Measurements from ENCODE around the gene DCDC1.

DCDC1 gene

DNA sequence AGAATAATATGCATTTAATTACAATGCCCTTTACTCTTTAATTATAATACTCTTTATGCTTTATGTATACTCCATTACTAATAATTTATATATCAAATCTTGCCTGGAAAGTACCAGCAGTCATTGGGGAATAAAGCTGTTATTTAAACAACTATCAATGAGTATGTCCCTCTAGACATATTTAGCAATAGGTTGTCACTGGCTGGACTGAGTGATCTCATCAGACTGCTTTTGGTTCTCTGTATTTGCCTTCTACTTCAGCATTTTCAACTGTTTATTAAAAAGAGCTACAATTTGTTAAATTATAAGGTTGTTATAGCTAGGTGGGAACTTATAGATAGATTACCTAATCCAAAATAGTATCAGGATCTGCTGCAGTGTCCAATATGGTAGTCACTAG, 267.2 kb downstream of the DCDC1 start:
- DNase-seq = no peak

DNA sequence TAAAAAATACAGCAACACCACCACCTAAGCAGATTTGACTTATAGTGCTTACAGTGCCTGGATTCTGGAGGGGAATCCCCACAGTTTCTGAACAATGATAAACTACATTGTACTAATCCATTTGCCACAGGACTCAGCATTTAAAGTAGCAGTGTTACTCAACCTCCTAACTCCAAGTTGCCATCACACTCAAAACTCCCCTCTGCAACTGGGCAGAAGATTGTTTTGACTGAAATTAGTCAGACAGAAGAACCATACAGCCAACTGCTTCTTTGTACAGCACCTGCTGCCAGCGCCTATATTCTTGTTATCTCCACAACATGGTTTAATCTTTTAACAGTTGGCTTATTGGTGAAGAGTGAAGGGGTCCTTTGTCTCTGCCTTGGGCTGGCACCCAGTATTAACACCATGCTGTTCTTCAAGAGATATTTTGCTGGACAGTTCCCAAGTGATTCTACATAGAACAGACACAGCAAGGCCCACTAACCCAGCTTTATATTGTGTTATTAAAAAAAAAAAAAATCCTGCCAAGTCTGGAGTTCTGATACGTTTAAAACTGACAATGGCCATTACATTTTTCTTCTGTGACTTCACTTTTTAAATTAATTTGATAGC, 273.2 kb downstream of the DCDC1 start:
- no peak for DNase-seq

DNA sequence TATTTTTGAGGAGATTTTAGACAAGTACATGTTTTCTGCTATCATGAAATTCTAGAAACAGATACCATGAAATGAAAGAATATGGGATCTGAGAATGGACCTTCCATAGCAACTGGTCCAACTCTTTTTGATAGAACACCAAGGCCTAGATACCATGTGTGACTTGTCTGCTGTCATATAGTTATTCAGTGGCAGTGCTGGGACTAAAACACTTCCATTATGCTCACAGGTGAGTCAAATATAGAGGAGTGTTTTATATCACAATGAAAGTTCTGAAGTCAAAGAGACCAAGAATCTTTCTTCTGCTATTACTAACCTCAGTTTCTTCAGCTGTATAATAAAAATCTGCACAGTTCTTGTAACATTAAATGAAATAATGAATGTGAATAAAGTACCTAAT, 276.9 kb downstream of the DCDC1 start:
- no peak for DNase-seq

DNA sequence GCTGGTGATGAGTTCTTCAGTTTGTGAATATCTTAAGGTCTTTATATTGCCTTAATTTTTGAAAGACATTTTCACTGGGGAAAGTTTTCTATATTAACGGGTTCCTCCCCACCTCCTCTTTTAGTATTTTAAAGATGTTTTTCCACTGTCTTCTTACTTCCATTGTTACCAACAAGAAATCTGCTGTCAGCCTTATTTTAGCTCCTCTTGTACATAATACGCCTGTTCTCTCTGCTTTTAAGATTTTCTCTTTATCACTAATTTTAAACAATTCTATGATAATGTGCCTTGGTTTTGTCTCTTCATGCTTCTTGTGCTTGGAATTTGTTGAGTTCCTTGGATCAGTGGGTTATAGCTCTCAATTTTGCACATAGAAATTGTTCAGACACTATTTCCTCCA, 280.4 kb downstream of the DCDC1 start:
- no peak for DNase-seq

DNA sequence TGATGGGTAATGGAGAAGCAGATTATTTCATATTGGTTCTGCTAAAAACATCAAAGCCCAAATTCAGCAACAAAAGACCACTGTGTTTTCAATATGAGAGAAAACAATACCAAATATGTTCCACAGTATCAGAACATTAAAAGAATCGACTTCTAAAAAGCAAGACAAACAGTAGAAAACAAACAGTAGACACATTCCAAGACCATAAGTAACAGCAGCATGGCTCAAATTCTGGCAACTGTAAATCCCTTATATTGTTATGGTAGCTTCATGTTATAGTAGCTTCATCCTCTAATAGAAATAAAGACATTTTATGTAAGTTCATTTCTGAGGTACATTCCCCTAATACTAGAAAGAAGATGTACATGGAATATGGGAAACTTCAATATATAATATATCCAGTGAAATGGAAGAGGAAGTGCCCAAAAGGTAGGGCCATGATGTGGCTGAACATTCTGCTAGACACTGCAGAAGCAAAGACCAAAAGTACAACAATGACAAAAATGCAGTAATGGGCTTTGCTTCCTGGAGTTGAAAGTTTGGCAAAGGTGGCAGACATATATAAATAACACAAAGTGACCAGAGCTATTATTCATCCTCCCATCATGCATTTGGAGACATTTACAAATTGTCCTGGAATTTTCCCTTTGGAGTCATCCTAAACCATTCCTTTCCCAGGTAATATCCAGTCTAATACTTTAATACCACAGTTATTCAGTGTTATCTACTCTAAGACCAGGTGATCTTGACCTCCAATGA, 299.9 kb downstream of the DCDC1 start:
- no peak for DNase-seq

DNA sequence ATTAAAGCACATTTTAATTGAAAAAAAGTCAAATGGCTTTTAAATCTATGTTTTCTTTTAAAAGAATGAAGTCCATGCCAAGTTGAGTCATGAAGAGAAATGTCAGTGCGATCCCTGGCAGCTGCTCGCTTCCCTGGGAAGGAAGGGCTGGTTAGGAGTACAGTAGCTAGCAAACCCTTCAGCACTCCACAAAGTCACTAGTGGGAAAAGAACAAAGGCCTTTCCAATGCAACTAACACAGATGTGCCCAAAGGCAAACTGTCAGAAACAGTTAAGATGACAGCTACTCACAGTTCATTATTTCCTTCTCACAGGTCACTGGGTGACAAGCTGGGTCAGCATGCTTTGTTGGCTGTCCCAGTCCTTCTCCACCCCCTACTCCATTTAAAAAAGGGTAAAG, 308.7 kb downstream of the DCDC1 start:
- DNase-seq = no peak

DNA sequence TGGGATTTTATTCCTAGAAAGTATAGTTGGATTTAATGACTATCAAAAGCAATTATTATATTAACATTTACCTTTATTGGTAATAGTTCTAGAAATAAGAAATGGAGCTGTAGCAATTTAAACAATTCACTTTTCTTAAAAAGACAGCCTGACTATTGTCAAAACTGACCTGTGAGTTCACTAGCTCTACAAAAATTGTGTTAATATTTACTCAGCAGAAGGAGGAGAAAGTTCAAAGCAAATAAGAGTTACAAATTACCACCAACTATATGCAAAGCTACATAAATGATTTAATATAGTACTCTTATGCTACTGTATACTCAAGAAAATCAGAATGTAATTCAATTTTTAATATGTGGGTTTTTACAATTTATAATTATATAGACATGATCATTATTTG, 310.0 kb downstream of the DCDC1 start:
- DNase-seq = no peak

DNA sequence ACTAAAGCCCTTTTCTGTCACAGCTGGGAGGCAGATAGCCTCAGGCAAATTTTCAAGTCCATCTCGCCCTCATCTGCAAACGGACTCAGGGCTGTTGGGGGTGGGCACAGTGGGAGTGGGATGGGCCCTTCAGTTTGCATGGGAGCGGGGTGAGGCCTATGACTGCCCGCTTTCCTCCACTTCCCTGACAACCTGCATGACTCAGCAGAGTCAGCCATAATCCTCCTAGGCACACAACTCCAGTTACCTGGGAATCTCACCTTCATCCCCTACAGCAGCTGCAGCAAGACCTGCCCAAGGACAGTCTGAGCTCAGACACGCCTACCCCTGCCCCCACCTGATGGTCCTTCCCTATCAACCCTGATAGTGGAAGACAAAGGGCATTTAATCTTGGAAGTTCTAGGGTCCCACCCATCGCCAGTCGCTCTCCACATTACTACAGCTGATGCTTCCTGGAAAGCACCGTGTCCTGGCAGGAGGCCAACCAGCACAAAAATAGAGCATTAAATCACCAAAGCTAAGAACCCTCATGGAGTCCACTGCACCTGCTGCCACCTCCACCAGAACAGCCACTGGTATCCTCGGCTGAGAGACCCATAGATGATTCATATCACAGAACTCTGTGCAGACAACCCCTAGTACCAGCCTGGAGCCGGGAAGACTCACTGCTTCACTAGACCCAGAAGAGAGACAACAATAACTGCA, 319.3 kb downstream of the DCDC1 start:
- DNase-seq = no peak

DNA sequence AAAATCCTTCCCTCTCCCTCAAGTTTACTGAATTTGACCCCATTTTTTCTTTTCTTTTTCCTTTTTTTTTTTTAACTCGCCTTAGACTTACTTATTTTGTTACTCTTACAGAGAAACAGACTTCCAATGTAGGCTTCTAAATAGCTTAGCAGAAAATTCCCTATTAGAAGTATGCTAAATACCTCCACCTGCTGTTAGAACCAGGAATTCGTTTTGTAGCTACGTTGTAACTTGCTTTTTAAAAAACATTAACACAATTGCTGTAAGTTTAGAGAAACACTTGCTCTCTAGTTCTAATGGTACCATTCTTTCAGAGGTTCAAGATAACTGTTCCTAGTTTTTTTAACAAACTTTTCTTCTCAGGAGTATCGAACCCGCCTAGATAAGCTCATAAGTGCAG, 324.2 kb downstream of the DCDC1 start:
- DNase-seq = no peak

DNA sequence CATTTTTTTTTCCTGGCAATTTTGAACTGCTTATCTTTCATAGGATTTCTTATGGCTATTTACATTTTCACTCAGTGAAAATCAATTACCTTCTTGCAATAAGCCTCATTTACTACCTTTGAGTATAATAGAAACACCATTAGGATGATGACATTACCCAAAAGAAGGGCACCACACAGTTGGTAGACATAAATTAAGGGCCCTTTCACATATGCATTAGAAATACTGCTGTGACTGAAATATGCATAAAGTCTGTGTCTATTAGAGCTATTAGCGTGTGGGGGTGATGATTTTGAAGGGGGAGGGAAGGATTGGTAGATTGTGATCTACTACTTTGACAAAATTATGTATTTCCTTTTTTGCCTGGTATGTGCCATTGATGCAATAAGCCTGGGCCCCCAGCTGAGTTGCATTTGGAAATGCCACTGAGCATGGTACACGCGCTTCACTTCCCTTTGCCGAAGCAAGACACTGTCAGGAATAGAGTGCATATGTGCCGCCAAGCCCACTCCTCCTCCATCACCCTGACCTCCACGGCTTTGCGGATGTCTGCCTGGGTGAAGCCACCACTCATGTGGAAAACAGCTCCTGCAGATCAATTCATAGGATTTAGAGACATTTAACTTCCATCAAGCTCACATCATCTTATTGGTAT, 339.3 kb downstream of the DCDC1 start:
- no peak for DNase-seq

DNA sequence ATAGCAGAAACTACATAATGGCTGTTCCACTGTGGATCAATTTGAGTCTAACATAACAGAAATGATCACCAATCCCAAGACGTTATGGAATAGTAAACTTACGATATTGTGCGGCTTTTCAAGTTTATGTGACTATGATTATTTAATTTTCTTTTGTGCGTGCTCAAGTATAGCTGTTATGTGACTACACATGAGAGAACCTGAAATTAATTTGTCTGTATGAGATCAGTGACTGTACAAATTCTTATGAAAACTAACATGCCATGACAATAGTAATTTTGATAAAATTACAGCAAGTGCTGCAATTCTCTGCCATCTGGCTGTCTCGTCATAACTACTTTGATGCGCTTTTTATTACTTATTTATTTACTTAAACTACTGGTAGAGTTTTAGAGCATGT, 343.2 kb downstream of the DCDC1 start:
- no peak for DNase-seq

DNA sequence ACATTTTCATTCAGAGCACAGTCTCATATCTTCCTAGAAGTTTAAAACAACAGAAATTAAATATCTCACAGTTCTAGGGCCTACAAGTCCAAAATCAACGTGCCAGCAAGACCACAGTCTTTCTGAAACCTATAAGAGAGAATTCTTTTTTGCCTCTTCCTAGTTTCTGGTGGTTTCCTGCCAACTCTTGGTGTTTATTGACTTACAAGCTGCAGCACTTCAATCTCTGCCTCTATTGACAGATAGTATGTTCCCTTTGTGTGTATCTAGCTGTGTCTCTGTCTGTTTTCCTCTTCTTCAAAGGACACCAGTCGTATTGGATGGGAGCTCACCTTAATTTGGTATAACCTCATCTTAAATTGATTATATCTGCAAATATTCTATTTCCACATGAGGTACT, 347.5 kb downstream of the DCDC1 start:
- no peak for DNase-seq

DNA sequence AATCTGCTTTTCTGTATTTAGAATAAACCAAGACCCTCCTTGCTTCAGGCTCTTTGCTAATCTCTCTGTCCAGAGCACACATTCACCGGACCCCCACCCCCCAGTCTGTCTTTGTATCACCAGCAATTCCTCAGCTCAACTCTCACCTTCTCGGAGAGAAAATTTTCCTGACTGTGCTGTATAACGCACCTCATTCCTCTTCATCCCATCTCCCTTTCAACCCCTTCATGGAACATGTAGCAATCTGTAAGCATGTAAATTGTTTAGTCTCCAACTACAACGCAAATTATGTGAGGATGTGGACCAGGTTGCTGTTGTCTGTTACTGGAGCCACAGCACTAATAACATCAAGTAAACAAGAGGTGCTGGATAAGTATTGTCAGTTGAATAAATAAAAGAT, 349.8 kb downstream of the DCDC1 start:
- DNase-seq = no peak

DNA sequence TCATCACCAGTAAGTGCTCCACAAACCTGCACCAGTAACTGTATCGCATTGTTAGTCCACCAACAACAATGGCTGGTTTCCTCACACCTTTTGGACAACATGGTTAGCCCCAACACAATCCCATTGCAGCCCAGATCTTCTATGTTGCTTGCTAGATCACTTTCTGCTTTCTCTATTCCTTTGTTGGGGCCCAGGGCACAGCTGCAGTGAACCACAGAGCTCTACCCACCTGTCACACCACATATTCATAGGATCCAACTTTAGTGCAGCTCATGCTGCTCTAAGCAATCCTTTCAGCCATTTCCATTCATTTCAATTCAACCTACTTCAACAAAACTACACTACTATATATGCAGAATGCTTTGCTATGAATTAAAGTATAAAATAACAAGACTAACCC, 364.3 kb downstream of the DCDC1 start:
- no peak for DNase-seq

DNA sequence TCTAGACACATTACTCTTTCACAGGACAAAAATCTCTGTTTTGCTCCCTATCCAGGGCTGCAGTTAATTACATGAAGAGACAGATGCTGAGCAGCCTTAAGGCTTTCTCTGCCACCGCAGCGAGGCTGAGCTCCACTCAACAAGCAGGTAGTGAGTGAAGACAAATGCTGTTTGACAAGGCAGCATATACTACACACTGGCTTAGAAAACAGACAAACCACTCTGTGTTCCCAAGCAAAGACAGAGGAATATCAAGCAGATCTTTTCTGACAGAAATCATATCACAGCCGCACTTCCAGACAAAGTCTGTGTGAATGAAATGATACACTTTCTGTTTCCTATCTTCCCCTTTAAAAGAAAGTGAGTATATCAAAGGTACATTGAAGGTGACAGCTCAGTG, 368.1 kb downstream of the DCDC1 start:
- no peak for DNase-seq

DNA sequence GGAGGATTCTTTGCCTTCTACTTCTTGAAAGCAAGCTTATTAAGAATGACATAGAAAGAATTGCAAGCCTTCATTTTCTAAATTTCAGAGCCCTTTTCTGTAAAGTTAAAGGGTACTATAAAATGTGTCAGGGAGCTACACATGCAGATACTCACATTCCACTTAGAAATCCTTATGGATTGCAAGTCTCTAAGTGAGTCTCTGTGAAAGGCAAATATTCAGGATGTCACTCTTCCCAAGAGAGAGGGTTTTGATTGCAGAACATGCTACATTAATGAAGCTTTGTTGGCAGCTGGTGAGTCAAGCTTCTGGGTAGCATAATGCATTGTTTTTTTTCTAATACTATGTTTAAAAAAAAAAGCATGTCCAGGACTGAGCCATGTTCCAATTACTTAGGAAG, 369.2 kb downstream of the DCDC1 start:
- no peak for DNase-seq

DNA sequence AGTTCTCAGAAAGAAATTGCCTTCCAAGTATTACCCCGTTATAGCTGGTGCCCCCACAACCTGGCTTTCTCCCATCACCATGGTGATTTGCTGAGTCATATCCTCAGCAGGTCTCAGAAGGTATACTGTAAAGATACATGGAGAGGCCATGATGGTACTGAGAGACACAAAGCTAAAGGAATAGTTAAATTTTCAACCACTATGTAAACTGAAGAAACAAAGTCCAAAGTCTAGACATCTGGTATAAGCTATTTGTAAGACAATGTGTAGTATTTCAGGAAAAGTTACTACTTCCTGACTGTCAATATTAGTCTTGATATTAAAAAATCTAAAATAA, 377.1 kb downstream of the DCDC1 start:
- DNase-seq = no peak

DNA sequence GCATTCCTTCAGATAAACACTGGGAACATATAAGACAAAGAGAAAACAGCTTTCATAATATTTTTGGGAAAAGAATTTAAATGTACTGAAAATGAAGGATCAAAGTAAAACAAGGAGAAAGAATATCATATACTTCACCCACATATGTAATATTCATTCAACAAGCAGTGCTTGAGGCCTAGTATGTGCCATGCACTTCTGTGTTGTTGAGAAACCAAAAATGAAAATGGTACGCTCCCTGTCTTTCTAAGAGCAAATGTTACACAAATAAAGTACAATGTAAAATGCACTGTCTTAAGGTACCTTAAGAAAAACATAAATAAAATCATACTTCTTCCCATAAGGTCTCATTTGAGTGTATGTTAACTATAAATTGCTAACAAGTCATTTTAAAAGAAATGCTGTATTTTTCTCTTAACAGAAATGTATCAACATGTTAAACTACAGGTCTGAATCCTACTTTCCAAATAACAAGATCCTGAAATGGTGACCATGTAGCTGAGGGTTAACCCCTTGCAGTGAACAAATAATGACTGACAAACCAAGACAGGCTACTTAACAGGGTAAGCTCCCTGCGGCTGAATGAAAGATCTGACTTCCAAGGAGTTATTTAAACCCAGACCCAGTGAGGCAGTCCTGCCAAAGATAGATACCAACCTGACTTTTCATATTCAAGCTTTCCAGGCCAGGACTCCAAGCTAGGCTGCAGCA, 377.6 kb downstream of the DCDC1 start:
- no peak for DNase-seq

DNA sequence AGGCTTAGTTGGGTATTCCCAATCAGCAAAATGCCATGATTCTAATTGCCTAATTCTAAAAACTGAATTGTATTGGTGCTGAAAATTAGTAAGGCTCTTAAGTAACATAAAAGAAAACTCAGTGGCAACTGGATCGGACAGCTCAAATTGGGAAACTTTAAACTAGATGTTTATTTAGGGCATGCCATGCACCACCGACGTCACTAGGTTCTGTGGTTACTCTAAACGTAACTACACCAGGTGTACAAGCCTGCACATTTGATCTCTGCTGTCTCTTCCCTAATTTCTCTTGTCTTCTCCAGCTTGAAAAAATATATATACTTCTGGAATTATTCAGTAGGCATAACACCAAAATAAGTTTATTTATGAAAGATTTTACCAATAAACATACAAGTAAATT, 378.2 kb downstream of the DCDC1 start:
- no peak for DNase-seq

DNA sequence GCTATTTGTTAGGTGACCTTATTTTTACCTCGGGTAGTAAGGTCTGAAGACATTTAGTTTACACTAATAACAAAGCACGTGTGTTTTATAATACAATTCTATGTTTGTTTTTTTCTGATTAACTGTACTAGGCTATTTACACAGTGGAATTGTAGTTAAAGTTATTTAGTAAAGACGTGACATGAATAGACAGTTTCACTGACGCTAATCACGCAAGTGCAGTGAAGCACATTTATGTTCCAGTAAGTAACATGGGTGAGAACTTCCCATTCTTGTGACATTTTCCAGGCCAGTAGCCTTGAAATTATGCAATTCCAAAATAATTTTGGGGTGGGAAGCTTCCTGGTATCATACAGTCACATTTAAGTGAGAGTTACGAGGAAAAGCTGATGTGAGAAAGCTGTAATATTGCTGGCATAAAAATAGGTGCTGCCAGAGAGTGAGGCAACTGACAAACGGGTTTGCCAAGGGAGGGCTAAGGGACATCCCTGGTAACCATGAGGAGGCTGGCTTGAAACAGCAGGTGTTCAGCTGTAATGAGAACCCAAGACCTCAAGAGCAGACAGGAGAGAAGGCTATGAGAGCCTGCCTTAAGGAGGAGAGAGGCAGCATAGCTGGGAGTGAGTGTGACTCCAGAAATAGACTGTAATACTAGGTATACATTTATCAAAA, 378.8 kb downstream of the DCDC1 start:
- DNase-seq = no peak

DNA sequence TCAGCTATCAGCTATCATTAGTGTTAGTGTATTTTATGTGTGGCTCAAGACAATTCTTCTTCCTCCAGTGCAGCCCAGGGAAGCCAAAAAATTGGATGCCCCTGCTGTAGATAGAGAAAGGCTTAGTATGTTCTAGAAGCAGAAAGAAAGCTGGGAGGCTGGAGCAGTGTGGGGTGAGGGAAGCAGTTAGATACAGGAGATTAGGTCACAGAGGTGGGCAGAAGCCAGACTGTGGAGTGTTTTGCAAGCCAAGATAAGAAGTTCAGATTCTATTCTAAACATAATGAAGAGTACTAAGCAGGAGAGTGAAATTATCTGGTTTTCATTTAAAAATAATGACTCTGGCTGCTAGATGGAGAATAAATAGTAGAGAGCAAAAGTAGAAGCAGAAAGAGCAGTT, 381.7 kb downstream of the DCDC1 start:
- DNase-seq = no peak

DNA sequence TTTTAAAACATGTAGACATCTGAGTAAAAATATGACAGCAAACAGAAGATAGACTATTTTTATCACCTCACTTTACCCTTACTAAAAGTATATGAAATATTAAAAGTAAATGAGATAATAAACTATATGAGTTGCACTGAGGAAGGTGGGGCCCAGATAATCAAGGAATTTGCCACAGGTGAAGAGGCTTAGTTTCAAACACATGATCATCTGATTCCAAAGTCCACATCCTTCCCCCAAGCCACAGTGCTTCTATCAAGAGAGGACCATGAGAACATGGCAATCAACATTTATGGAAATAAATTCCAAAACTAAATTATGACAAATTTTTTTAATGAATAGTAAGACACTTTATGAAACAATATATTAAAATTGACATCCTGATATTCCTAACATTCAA, 384.0 kb downstream of the DCDC1 start:
- DNase-seq = no peak

DNA sequence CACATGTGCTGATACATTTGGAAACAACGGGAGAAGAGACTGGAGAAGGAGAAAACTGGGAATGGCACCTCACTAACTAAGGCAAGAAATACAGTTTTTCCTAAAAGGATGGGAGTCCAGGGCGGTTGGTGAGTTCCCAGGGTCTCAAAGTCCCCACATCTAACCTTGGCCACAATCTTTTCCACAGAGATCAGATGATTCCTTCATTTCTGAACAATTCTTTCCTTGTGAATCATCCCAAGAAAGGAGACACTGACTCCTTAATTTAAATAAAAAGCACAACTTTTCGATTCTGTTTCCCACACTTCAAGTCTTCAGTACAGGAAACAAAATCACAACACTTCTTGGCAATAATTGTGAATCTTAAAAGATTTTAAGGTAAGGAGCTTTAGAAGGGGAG, 384.7 kb downstream of the DCDC1 start:
- no peak for DNase-seq

All from femur (tissue), 1 donor.